Stimulated activated CD8-positive, alpha-beta memory T cell treated with anti-CD3 and anti-CD28 coated beads, Interleukin-7, amount 100 ng/mL, for 24 hours (primary cell): Measurements from ENCODE around the gene POSTN.

ENCODE experiments used
- DNase-seq: peaks from one replicate; pipeline ENCODE4 v3.0.0-alpha.2; 2020; ENCODE audit warnings: low read depth

The POSTN gene

GRCh38 chr13:37598597-37598996 is at the start of gene POSTN:
Gene POSTN, minus strand, starts transcription at chr13:37598768. Its CDS starts 42 bp downstream, at chr13:37598726.
- no peak for DNase-seq

GRCh38 chr13:37647031-37647650 is 48.6 kb upstream of the POSTN start:
- no peak for DNase-seq

- no peak for DNase-seq
These were observed 48.0 kb upstream of the POSTN start for GRCh38 chr13:37646531-37646930.

DNA sequence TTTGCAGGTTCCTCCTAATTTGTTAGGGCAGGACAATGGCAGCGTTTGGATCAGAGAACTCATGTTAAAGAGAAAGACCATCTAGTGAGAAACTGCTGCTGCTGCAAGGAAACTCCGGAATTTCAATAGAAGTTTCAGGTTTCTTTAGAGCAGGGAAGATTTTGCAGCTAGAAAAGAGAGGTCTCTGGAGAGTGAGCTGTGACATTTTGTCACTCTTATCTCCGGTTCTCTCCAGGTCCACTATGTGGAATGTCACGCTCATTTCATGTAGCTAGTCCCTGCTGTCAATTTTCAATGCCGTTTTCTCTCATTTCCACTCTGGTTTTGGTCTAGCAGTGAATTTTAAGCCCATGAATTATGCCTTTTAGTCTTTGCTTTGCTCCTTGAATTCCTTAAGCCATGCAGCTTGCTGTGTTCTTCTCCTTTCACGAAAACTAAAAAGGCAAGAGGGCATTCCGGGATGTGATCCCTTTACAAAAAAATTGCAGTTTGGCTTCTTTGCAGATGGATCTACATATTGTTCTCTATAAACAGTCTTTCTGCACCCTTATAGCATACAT is 46.7 kb upstream of the POSTN start:
- no peak for DNase-seq

DNA sequence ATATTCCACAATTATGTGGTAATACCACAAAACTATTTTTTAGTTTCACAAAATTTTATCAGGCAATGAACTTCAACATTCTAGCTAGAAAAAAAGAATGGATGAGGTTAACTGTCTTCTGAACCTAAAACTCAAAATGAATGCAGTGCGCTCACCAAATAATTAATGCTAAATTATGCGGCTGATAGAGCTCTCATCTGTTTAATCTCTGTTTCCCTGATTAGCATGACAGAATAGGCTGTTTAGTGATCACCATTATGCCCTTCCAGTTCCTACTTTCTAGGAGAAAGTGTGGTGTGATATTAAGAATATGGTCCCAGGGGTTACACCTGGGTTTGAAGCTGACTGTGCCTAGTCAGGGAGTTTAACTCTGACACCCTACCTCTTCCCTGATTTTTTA is 42.8 kb upstream of the POSTN start:
- DNase-seq = no peak

DNA sequence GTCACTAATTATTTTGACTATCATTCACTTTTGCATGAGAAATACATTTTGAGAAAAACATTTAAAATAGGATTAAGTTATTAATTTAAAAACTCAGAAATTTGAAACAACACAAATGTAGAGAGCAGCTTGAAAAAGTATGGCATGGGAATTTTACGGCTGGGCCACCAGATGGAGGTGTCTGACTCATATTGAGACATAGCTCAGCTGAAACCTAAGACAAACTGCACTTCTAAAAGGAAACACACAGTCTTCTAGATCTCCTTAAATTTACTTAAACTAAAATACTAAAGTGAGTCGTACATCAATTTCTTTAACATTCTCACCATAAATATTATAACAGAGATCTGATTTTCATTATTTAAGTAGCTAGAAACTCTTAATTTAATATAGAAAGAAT is 41.9 kb upstream of the POSTN start:
- no peak for DNase-seq

DNA sequence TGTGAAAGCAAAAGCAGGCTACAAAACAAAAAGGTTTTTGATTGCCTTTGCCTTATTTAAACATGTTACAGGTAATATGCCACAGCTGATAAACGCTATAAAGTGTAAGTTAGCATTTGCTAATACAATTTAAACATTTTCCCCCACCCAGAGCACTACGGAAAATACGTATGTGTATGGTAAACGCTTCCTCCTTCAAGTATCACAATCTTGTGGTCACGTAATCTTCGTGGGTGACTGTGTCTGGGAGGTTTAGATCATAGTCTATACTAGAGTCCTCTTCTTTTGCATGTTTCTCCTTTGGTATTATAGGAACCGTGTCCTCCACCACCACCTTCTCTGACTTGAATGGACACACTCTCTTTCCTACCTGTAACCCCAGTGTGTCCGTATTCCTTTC is 38.1 kb upstream of the POSTN start:
- DNase-seq = no peak

DNA sequence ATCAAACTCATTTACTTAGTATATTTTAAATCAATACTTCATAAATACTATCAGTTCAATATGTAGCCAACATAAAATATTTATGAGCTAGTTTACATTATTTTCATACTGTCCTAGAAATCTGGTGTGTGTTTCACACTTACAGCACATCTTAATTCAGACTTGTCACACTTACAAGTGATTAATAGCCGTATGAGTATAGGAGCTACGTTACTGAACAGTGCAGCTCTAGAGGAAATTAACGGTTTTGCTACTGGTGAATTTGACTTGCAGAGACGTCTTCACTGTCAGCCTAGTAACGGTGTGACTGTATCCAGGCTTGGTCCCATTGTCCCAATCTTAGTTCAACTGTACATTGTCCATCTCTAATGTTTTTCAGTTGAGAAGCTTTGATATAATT is 33.7 kb upstream of the POSTN start:
- no peak for DNase-seq

GRCh38 chr13:37627428-37627827 is 28.9 kb upstream of the POSTN start:
- no peak for DNase-seq

GRCh38 chr13:37621811-37622361 is 23.3 kb upstream of the POSTN start:
- DNase-seq = no peak

DNA sequence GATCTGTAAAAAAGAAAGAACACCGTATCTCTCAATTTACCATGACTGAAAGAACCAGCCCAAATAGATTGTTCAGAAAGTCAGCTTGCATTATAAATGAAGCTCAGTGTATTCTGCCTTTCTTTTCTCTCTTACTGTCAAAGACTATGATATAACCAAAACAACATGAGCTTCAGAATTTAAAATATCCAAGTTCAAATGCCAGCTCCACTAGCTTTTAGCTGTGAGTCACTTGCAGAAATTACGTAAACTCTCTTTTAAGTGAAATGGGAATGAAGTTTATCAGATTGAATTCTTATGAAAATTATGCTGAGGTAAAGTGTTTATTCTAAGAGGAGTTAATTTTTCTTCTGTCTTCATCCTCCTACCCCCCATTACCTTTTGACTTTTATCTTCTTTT is 20.0 kb upstream of the POSTN start:
- DNase-seq = no peak

DNA sequence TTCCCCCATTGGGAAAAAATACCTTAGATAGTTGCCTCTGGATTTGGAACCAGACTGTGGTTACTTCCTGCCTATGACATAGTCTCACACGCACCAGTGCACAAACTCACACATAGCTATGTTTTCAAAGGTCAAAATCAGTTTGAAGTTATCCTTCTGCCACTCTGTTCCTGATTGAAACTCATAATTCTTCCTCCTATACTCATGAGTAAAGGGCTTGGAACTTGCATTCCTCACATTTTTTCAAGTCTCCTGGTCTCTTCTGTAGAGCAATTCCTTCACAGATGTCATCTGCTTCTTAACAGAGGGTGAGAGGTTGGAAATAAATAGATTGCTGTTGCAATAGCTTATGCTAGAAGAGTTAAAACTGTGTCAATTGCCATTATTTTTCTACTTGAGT is 18.6 kb upstream of the POSTN start:
- no peak for DNase-seq

- no peak for DNase-seq
These were observed 17.6 kb upstream of the POSTN start for GRCh38 chr13:37616131-37616530.

DNA sequence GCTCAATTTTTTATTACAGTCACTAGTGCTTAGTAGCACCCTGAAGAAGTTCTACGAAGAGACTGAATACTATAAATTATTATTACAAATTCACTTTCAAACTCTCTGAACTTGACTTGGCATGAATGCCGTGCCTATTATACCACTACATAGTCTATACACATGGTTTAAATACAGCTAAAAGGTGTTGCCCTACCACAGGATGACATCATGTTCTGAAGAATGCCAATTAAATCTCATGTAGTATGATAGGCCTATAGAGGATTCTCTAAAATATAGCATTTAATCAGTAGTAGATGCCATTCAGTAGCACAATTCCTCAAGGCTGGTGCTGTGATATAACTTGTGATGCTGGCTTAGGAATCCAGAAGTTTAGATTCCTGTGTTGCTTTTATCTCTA is 16.7 kb upstream of the POSTN start:
- no peak for DNase-seq

DNA sequence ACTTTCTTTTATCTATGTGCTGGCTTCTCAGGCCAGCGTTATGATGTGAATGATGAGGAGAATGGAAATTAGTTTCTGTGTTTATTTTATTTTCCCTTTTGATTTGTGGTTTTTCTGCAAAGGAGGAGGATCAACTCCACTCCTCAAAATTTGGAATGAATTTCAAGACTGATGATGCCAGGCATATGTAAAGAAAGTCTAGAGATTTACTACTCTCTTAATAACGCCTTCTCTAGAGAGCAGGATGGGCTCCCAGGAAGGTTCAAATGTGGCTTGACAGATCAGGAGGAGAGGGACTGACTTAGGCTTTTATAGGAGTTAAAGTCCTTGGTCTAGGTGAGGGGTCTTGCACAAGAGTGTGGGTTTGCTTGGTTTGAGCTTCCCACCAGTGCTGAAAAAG is 15.1 kb upstream of the POSTN start:
- no peak for DNase-seq

DNA sequence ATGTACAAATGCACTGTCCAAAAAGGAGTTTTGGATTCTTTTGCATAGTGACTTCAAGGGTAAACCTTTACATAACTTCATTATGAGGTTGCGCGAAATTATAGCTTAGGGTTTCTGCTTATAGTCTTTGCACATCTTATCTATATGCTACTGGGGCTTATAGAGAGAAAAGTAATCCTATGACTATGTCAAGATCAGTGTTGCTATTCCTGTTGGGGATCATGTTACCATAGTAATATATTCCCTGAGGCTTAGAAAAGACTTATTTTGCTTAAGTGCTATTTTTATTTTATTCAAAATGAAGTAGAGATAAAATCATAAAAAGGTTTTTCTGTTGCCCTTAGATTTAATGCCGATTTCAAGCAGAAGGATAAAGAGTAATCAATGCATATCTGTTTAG is 14.7 kb upstream of the POSTN start:
- no peak for DNase-seq

GRCh38 chr13:37608750-37609339 is 10.3 kb upstream of the POSTN start:
- no peak for DNase-seq

DNA sequence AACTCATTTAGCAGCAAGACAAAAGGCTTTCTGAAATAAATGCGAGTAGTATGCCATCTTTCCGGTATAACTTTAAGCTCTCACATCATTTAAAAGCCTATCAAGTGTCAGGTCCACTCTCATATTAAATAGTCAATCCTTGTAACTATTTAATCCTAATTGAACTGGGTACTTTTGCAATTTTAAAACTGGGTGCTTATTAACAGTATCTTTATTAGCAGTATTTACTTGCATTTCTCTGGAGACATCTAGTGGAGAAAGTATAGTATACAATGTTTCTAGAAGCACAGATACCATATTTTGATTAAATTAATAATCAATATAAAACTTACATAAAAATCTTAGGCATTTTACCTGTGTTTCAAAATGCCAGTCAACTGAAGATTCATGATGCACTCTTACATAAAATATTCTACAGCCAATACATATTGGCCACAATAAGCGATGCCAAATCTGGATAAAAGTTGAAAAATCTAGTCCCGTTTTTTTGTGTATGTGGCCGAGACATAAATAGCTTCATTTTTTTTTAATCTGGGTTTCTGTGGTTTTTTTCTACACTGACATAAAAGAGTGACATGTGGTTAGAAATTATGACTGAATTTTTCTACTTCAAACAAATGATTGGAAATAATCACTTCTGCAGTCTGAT is 4.3 kb upstream of the POSTN start:
- DNase-seq = no peak

- no peak for DNase-seq
These were observed 3.3 kb upstream of the POSTN start for GRCh38 chr13:37601648-37602440.

GRCh38 chr13:37599519-37599918 is 951 bp upstream of the POSTN start:
- no peak for DNase-seq

DNA sequence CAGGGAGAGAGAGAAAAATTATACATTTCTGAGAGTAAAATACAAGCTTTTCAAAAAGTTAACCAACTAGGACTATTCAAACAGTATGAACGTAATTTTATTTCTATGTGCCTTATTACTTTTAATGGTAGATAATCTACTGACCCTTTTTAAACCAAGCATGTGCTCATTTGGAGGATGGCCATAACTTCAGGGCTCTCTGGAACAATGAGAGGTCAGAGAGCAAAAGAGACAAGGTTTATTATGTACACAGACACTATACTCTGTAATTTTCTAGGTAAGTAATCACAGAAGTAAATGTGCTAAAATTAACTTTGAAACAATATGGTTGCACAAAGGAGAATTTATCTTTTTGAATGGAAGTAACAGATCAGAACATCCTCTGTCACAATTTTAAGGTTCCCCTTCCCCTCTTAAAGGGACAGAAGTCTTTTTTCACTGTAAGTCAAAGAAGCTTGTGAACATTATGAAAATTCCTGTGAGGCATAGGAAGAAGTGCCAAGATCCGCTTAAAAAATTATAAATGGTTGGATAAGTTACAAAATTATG is 1.0 kb downstream of the POSTN start:
- no peak for DNase-seq

GRCh38 chr13:37596805-37597204 is 1.8 kb downstream of the POSTN start:
- no peak for DNase-seq
